B cell (primary cell): ENCODE results near the gene PAPPA. TPM values are rescaled to one million over a fixed set of nuclear protein-coding genes. Genes with fewer than 3 reads are reported as not detected.

Experiments
- ATAC-seq: fragments of 200-7000 bp; cut with Tn5 transposase; one replicate; pipeline ENCODE4 v1.10.0; 2021; ENCODE audit warnings: low read depth, mild to moderate bottlenecking, moderate number of reproducible peaks, moderate library complexity
- CTCF ChIA-PET: fragments of 350-600 bp; sonication (Branson Sonifier 250); formaldehyde crosslinking; loops from one replicate; lab custom pipeline; 2021; ENCODE audit warnings: antibody characterized with exemption, inconsistent platforms; lab: Charles Lee
- POLR2A ChIA-PET: fragments of 350-600 bp; sonication (Branson Sonifier 250); formaldehyde crosslinking; loops from one replicate; lab custom pipeline; 2021; ENCODE audit warnings: antibody characterized with exemption; lab: Charles Lee
- DNase-seq: peaks from one replicate; pipeline ENCODE4 v3.0.0; 2013
- H2AFZ ChIP-seq: 2 replicates; pipeline ENCODE4 v1.6.1; 2012; ENCODE audit warnings: mild to moderate bottlenecking, low read depth, low read length; ENCODE audit not compliant: insufficient read depth, poor library complexity, severe bottlenecking
- H3K27ac ChIP-seq, 2 donors: 1 replicate in 1 of 2; 2 replicates in 1 of 2; pipeline ENCODE4 v1.5.1; 2012 to 2013; ENCODE audit warnings: low read length in 2 of 2, mild to moderate bottlenecking in 2 of 2, moderate library complexity in 1 of 2
- H3K27me3 ChIP-seq, 4 experiments: fragments of 200-600 bp in 1 of 4; sonication (generic) in 1 of 4; replicated peaks in 1 of 4; 1 replicate in 2 of 4; 2 replicates in 2 of 4; pipeline versions ENCODE4 v1.6.1 to v1.7.0; 2013 to 2016; ENCODE audit warnings: low read length in 3 of 4, mild to moderate bottlenecking in 2 of 4, mixed read lengths in 1 of 4, moderate library complexity in 1 of 4; ENCODE audit not compliant: insufficient read depth in 4 of 4, control insufficient read depth in 3 of 4; ENCODE audit errors: control extremely low read depth in 1 of 4
- H3K36me3 ChIP-seq, 2 experiments: replicated peaks in 1 of 2; 1 replicate in 1 of 2; 2 replicates in 1 of 2; pipeline versions ENCODE4 v1.6.1 to v1.7.1; 2013; ENCODE audit warnings: low read length in 1 of 2; ENCODE audit not compliant: insufficient read depth in 2 of 2, control insufficient read depth in 1 of 2; ENCODE audit errors: control extremely low read depth in 1 of 2, extremely low read depth in 1 of 2
- H3K4me1 ChIP-seq, 2 donors: fragments of 200-600 bp in 1 of 2; sonication (generic) in 1 of 2; 1 replicate in 1 of 2; 2 replicates in 1 of 2; pipeline versions ENCODE4 v1.5.1 to v1.6.1; 2013 to 2017; ENCODE audit warnings: low read length in 2 of 2; ENCODE audit not compliant: control insufficient read depth in 2 of 2, insufficient read depth in 2 of 2
- H3K4me2 ChIP-seq: replicated peaks from 2 replicates; pipeline ENCODE3; 2012; ENCODE audit warnings: mild to moderate bottlenecking, low read depth, low read length; ENCODE audit not compliant: poor library complexity, severe bottlenecking
- H3K4me3 ChIP-seq, 5 experiments: fragments of 200-600 bp in 1 of 5; sonication (generic) in 1 of 5; 1 replicate in 3 of 5; 2 replicates in 2 of 5; pipeline versions ENCODE4 v1.5.1 to v1.7.0; 2011 to 2016; ENCODE audit warnings: low read length in 4 of 5, mild to moderate bottlenecking in 4 of 5, low read depth in 2 of 5, control low read depth in 1 of 5, moderate library complexity in 1 of 5; ENCODE audit not compliant: insufficient read depth in 1 of 5; ENCODE audit errors: control extremely low read depth in 1 of 5, extremely low read depth in 1 of 5
- H3K79me2 ChIP-seq: fragments of 200-600 bp; sonication (generic); one replicate; pipeline ENCODE4 v1.6.0; 2016; ENCODE audit warnings: low read length; ENCODE audit not compliant: control insufficient read depth, insufficient read depth
- H3K9ac ChIP-seq: fragments of 200-600 bp; sonication (generic); 2 replicates; pipeline ENCODE4 v1.6.1; 2017; ENCODE audit warnings: mild to moderate bottlenecking, low read length, moderate library complexity
- H3K9me3 ChIP-seq, 3 donors: one replicate each; pipeline versions ENCODE4 v1.6.1 to v1.7.1; 2013; ENCODE audit warnings: low read length in 2 of 3; ENCODE audit not compliant: control insufficient read depth in 2 of 3, insufficient read depth in 1 of 3; ENCODE audit errors: control extremely low read depth in 1 of 3
- H4K20me1 ChIP-seq: 2 replicates; pipeline ENCODE4 v1.6.0; 2012; ENCODE audit warnings: mild to moderate bottlenecking, low read length; ENCODE audit not compliant: insufficient read depth, control insufficient read depth, poor library complexity, severe bottlenecking
- H3K27ac Mint-ChIP-seq: one replicate; pipeline ENCODE4 v1.8.0; 2021; ENCODE audit warnings: mixed read lengths
- H3K27me3 Mint-ChIP-seq: one replicate; pipeline ENCODE4 v1.8.0; 2021; ENCODE audit warnings: mixed read lengths
- H3K4me1 Mint-ChIP-seq: one replicate; pipeline ENCODE4 v1.8.0; 2021; ENCODE audit warnings: mixed read lengths
- H3K4me3 Mint-ChIP-seq: one replicate; pipeline ENCODE4 v1.8.0; 2021; ENCODE audit warnings: mixed read lengths
- H3K9me3 Mint-ChIP-seq: one replicate; pipeline ENCODE4 v1.8.0; 2022; ENCODE audit warnings: mixed read lengths; ENCODE audit not compliant: insufficient read depth
- CTCF ChIP-seq: fragments of 200-600 bp; IDR thresholded peaks from one replicate; pipeline ENCODE4 v1.8.0; 2022; ENCODE audit warnings: antibody characterized with exemption, mild to moderate bottlenecking
- EZH2 ChIP-seq: IDR thresholded peaks from 2 replicates; pipeline ENCODE4 v1.6.1; 2012; ENCODE audit warnings: borderline replicate concordance, low read depth, mild to moderate bottlenecking, moderate library complexity, low read length; ENCODE audit not compliant: insufficient read depth, poor library complexity, severe bottlenecking
- WGBS: methylation state at CpG from one replicate; pipeline ENCODE4 v1.1.5; 2013; ENCODE audit warnings: missing lambda C conversion rate; ENCODE audit not compliant: insufficient coverage; 5-methylcytosine and 5-hydroxymethylcytosine counted together
- intact Hi-C: fragments of 100-400 bp; cut with micrococcal nuclease; formaldehyde crosslinking; loops from one replicate; pipeline ENCODE4 v1.10.0; 2022
- polyA plus RNA-seq: library from polyadenylated mRNA; depleted of rRNA; stranded (reverse); fragments of >200 nt; gene quantifications from 2 replicates; pipeline ENCODE4 v1.2.3, GENCODE V29; 2012
- total RNA-seq, 2 donors: library from RNA; stranded (reverse); fragments of 120-200 nt in 1 of 2; gene quantifications; 1 replicate in 1 of 2; 2 replicates in 1 of 2; pipeline versions ENCODE4 v1.2.3 to v1.2.4, GENCODE V29; 2013 to 2022

The PAPPA gene
- total and polyA plus RNA-seq, 2 donors (not counting 1 experiment from before 2014, with no cell fraction given), result not detected

- CTCF ChIA-PET, result no interaction called here
- TF ChIP-seq EZH2, result no peak
- no peak for TF ChIP-seq CTCF
- intact Hi-C loops, result no loop called here
These were observed 183.4 kb downstream of the PAPPA start for GRCh38 chr9:116337015-116337414.

GRCh38 chr9:116340270-116340669 is 186.7 kb downstream of the PAPPA start:
- POLR2A ChIA-PET, result no interaction called here

More at GRCh38 chr9:116337015-116337414, 183.4 kb downstream of the PAPPA start:
- no peaks in the 10 kb centered on the region for H3K27me3 ChIP-seq
- Mint-ChIP-seq H3K4me3 (no peak overlapping the region), H3K27ac (no peak overlapping the region), H3K9me3 (no peaks in the 10 kb centered on the region), H3K4me1 (no peaks in the 10 kb centered on the region), H3K27me3 (peaks cover 13% of the 10 kb centered on the region)
- H2AFZ ChIP-seq, result no peak overlapping the region
- no peaks in the 10 kb centered on the region for H3K4me1 ChIP-seq
- no peaks in the 10 kb centered on the region for H3K36me3 ChIP-seq
- no peak overlapping the region for H3K4me2 ChIP-seq
- no peak overlapping the region for H3K27ac ChIP-seq
- no peak overlapping the region for H3K9ac ChIP-seq
- no peak overlapping the region for H3K4me3 ChIP-seq
- H3K9me3 ChIP-seq, result no peaks in the 10 kb centered on the region
- DNase-seq (no peak), ATAC-seq (no peak)
- POLR2A ChIA-PET, result no interaction called here
- 37% methylated on average over 2 of the region's 2 CpGs for WGBS
- H4K20me1 ChIP-seq, result no peaks in the 10 kb centered on the region
- no peaks in the 10 kb centered on the region for H3K79me2 ChIP-seq

More at GRCh38 chr9:116340270-116340669, 186.7 kb downstream of the PAPPA start:
- Histone ChIP-seq H3K27ac (no peak overlapping the region), H3K27me3 (no peaks in the 10 kb centered on the region), H4K20me1 (no peaks in the 10 kb centered on the region), H3K9ac (no peak overlapping the region), H3K79me2 (no peaks in the 10 kb centered on the region), H3K36me3 (no peaks in the 10 kb centered on the region), H2AFZ (no peak overlapping the region), H3K4me3 (no peak overlapping the region), H3K4me2 (no peak overlapping the region), H3K4me1 (no peaks in the 10 kb centered on the region), H3K9me3 (no peaks in the 10 kb centered on the region)
- Mint-ChIP-seq H3K9me3 (peaks cover 2% of the 10 kb centered on the region), H3K27ac (no peak overlapping the region), H3K4me3 (no peak overlapping the region), H3K4me1 (no peaks in the 10 kb centered on the region), H3K27me3 (peaks cover 9% of the 10 kb centered on the region)
- ATAC-seq, result no peak
- no CpG with 5 or more reads among the region's 1 CpG for WGBS
- CTCF ChIA-PET, result no interaction called here
- DNase-seq, result no peak
- intact Hi-C loops, result no loop called here
- TF ChIP-seq CTCF, result no peak
- TF ChIP-seq EZH2, result no peak
